Endothelial cell of umbilical vein (primary cell): Measurements from ENCODE around the gene OR2B6.

ENCODE experiments used
- CTCF ChIP-seq, 2 donors: IDR thresholded peaks; 1 replicate in 1 of 2; 2 replicates in 1 of 2; pipeline ENCODE4 v1.5.1; 2011; ENCODE audit warnings: low read length in 2 of 2, mild to moderate bottlenecking in 2 of 2, moderate library complexity in 2 of 2, control low read depth in 1 of 2, inconsistent platforms in 1 of 2, low read depth in 1 of 2; ENCODE audit not compliant: insufficient read depth in 1 of 2; ENCODE audit errors: extremely low read depth in 1 of 2
- EZH2 ChIP-seq: IDR thresholded peaks from 2 replicates; pipeline ENCODE4 v1.6.1; 2012; ENCODE audit warnings: borderline replicate concordance, low read depth, mild to moderate bottlenecking, moderate library complexity, low read length, inconsistent platforms; ENCODE audit not compliant: severe bottlenecking
- FOS ChIP-seq: IDR thresholded peaks from 2 replicates; pipeline ENCODE4 v1.6.1; 2011; ENCODE audit warnings: mild to moderate bottlenecking, low read length, moderate library complexity, borderline replicate concordance; ENCODE audit not compliant: insufficient read depth
- GATA2 ChIP-seq: IDR thresholded peaks from 2 replicates; pipeline ENCODE4 v1.7.0; 2011; ENCODE audit warnings: low read depth, mild to moderate bottlenecking, moderate library complexity, mixed read lengths, low read length; ENCODE audit not compliant: insufficient read length, insufficient read depth
- JUN ChIP-seq: IDR thresholded peaks from 2 replicates; pipeline ENCODE4 v1.6.1; 2011; ENCODE audit warnings: borderline replicate concordance, low read depth; ENCODE audit not compliant: insufficient read length, insufficient read depth
- MAX ChIP-seq: IDR thresholded peaks from 2 replicates; pipeline ENCODE4 v1.6.1; 2011; ENCODE audit not compliant: insufficient read depth, insufficient read length
- MYC ChIP-seq: IDR thresholded peaks from one replicate; pipeline ENCODE4 v1.6.1; 2011; ENCODE audit warnings: mild to moderate bottlenecking, low read depth, low read length
- POLR2A ChIP-seq: IDR thresholded peaks from 2 replicates; pipeline ENCODE4 v1.6.1; 2012; ENCODE audit warnings: low read depth, mild to moderate bottlenecking, control low read depth, low read length
- POLR2AphosphoS5 ChIP-seq: IDR thresholded peaks from 2 replicates; pipeline ENCODE4 v1.6.1; 2012; ENCODE audit warnings: low read depth, mild to moderate bottlenecking, control low read depth, low read length, moderate library complexity; ENCODE audit not compliant: insufficient read depth

GRCh38 chr6:28004350-28005151 lies 47.5 kb downstream of the OR2B6 start:
- no peak for TF ChIP-seq CTCF (IDR thresholded peaks at IDR 0.05; ENCODE audit: extremely low read depth in 1 of 2, insufficient read depth in 1 of 2, low read depth in 1 of 2, low read length in 2 of 2)
- no peak for TF ChIP-seq POLR2AphosphoS5
- no peak for TF ChIP-seq POLR2A
- no peak for TF ChIP-seq EZH2
- no peak for TF ChIP-seq MYC
- no peak for TF ChIP-seq JUN
- no peak for TF ChIP-seq MAX
- TF ChIP-seq GATA2: no peak
- no peak for TF ChIP-seq FOS
